HCT116 (cell line): ENCODE data around the gene LSM14A. TPM values are rescaled to one million over a fixed set of nuclear protein-coding genes. Genes with fewer than 3 reads are reported as not detected.

ENCODE experiments used
- ATAC-seq: fragments of 200-7000 bp; cut with Tn5 transposase; 2 replicates; pipeline ENCODE4 v1.9.1; 2020; ENCODE audit warnings: mild to moderate bottlenecking, moderate library complexity
- BruUV-seq: library from RNA; stranded (reverse); fragments of 400-500 nt; replicated peaks from 2 replicates; lab custom pipeline; 2021; lab: Mats Ljungman, UMichigan
- CTCF ChIA-PET: fragments of 300-600 bp; sonication (Branson Sonifier 250); formaldehyde crosslinking; loops from one replicate; lab custom pipeline; 2021; ENCODE audit warnings: antibody characterized with exemption; lab: Charles Lee
- POLR2A ChIA-PET: fragments of 300-600, 350-600 bp; sonication (Branson Sonifier 250); formaldehyde crosslinking; loops from one replicate; lab custom pipeline; 2021; ENCODE audit warnings: antibody characterized with exemption; lab: Charles Lee
- RAD21 ChIA-PET, 2 experiments: fragments of 300-600 bp; sonication (Branson Sonifier 250); formaldehyde crosslinking; loops; one replicate each; lab custom pipeline; 2023; ENCODE audit warnings: low total read pairs in 2 of 2; ENCODE audit not compliant: uncharacterized antibody in 2 of 2, unreplicated experiment in 2 of 2, low non-redundant PET in 1 of 2; lab: Charles Lee
- DNase-seq: peaks from one replicate; pipeline ENCODE4 v3.0.0-alpha.2; 2010; ENCODE audit warnings: low read depth, low spot score
- H2AFZ ChIP-seq: fragments of 200-600 bp; shearing (Covaris generic), sonication (generic); 2 replicates; pipeline ENCODE4 v1.6.1; 2017; ENCODE audit warnings: low read depth, mixed run types, mixed read lengths, antibody characterized with exemption, low read length; ENCODE audit not compliant: poor library complexity, severe bottlenecking
- H3K27ac ChIP-seq: 2 replicates; pipeline ENCODE4 v1.5.1; 2012; ENCODE audit warnings: low read depth, low read length
- H3K27me3 ChIP-seq: fragments of 200-600 bp; sonication (generic); 2 replicates; pipeline ENCODE4 v1.6.1; 2016; ENCODE audit warnings: mixed run types, low read length, mixed read lengths; ENCODE audit not compliant: insufficient read depth
- H3K36me3 ChIP-seq, 2 experiments: fragments of 200-500 bp in 1 of 2; fragments of 200-600 bp in 1 of 2; sonication (Bioruptor generic) in 1 of 2; sonication (generic) in 1 of 2; 2 replicates each; pipeline versions ENCODE4 v1.5.1 to v1.6.1; 2014 to 2016; ENCODE audit warnings: low read length in 2 of 2, inconsistent platforms in 1 of 2, mixed read lengths in 1 of 2, mixed run types in 1 of 2; ENCODE audit not compliant: insufficient read depth in 2 of 2, control insufficient read depth in 1 of 2
- H3K4me1 ChIP-seq, 2 experiments: fragments of 200-600 bp in 1 of 2; sonication (generic) in 1 of 2; 2 replicates each; pipeline versions ENCODE4 v1.5.1 to v1.6.1; 2012 to 2017; ENCODE audit warnings: low read length in 2 of 2, inconsistent platforms in 1 of 2, mild to moderate bottlenecking in 1 of 2, mixed read lengths in 1 of 2, mixed run types in 1 of 2, moderate library complexity in 1 of 2; ENCODE audit not compliant: insufficient read depth in 2 of 2, control insufficient read depth in 1 of 2
- H3K4me2 ChIP-seq: fragments of 200-600 bp; sonication (generic); 2 replicates; pipeline ENCODE4 v1.6.1; 2017; ENCODE audit warnings: mixed run types, low read length, mixed read lengths
- H3K4me3 ChIP-seq, 2 experiments: fragments of 200-600 bp in 1 of 2; sonication (generic) in 1 of 2; replicated peaks in 1 of 2; 2 replicates each; pipeline ENCODE4 v1.5.1; 2011 to 2016; ENCODE audit warnings: low read length in 2 of 2, control low read depth in 1 of 2, low read depth in 1 of 2, mild to moderate bottlenecking in 1 of 2, mixed read lengths in 1 of 2, mixed run types in 1 of 2
- H3K79me2 ChIP-seq: fragments of 200-600 bp; sonication (generic); 2 replicates; pipeline ENCODE4 v1.6.1; 2017; ENCODE audit warnings: mild to moderate bottlenecking, mixed run types, low read length, moderate library complexity, mixed read lengths; ENCODE audit not compliant: insufficient read depth
- H3K9ac ChIP-seq: fragments of 200-600 bp; sonication (generic); 2 replicates; pipeline ENCODE4 v1.6.1; 2016; ENCODE audit warnings: low read length, mixed read lengths
- H3K9me2 ChIP-seq: fragments of 200-600 bp; sonication (generic), shearing (Covaris generic); 2 replicates; pipeline ENCODE4 v1.6.1; 2017; ENCODE audit warnings: mixed run types, mild to moderate bottlenecking, moderate library complexity; ENCODE audit not compliant: insufficient read depth
- H3K9me3 ChIP-seq, 2 experiments: fragments of 200-500 bp in 1 of 2; fragments of 200-600 bp in 1 of 2; sonication (Bioruptor generic) in 1 of 2; sonication (generic) in 1 of 2; 2 replicates each; pipeline ENCODE4 v1.6.1; 2014 to 2017; ENCODE audit warnings: low read length in 2 of 2, mixed read lengths in 2 of 2, inconsistent platforms in 1 of 2, low read depth in 1 of 2, mild to moderate bottlenecking in 1 of 2, mixed run types in 1 of 2, moderate library complexity in 1 of 2; ENCODE audit not compliant: control insufficient read depth in 1 of 2, insufficient read depth in 1 of 2
- H4K20me1 ChIP-seq: fragments of 200-600 bp; sonication (generic), shearing (Covaris generic); 2 replicates; pipeline ENCODE4 v1.6.1; 2017; ENCODE audit warnings: mixed run types, mild to moderate bottlenecking, moderate library complexity; ENCODE audit not compliant: insufficient read depth
- ATF3 ChIP-seq: IDR thresholded peaks from 2 replicates; pipeline ENCODE4 v1.6.1; 2012
- CBX3 ChIP-seq: IDR thresholded peaks from 2 replicates; pipeline ENCODE4 v1.6.1; 2012; ENCODE audit warnings: low read depth
- CEBPB ChIP-seq: IDR thresholded peaks from 2 replicates; pipeline ENCODE4 v1.6.1; 2012; ENCODE audit warnings: low read depth
- EGR1 ChIP-seq: IDR thresholded peaks from 2 replicates; pipeline ENCODE4 v1.6.1; 2012; ENCODE audit warnings: low read depth
- ELF1 ChIP-seq: IDR thresholded peaks from 2 replicates; pipeline ENCODE4 v1.6.1; 2012; ENCODE audit warnings: low read depth, borderline replicate concordance
- EZH2 ChIP-seq: fragments of 200-600 bp; sonication (generic); IDR thresholded peaks from 2 replicates; pipeline ENCODE4 v1.6.1; 2017; ENCODE audit warnings: antibody characterized with exemption, mixed run types
- JUND ChIP-seq: IDR thresholded peaks from 2 replicates; pipeline ENCODE4 v1.6.1; 2012
- MAX ChIP-seq: IDR thresholded peaks from 2 replicates; pipeline ENCODE4 v1.6.1; 2012
- POLR2AphosphoS5 ChIP-seq: IDR thresholded peaks from 2 replicates; pipeline ENCODE4 v1.6.1; 2011; ENCODE audit warnings: mild to moderate bottlenecking, low read depth, low read length, moderate library complexity
- REST ChIP-seq: IDR thresholded peaks from 2 replicates; pipeline ENCODE4 v1.6.1; 2012; ENCODE audit warnings: low read depth
- SIN3A ChIP-seq: IDR thresholded peaks from 2 replicates; pipeline ENCODE4 v1.6.1; 2012; ENCODE audit warnings: low read depth
- TCF7L2 ChIP-seq: IDR thresholded peaks from 2 replicates; pipeline ENCODE4 v1.7.0; 2011; ENCODE audit warnings: borderline replicate concordance, inconsistent platforms; ENCODE audit not compliant: insufficient read depth, insufficient read length; ENCODE audit errors: extremely low read depth
- YY1 ChIP-seq: IDR thresholded peaks from 2 replicates; pipeline ENCODE4 v1.6.1; 2011; ENCODE audit warnings: low read length, low read depth, moderate library complexity, mild to moderate bottlenecking; ENCODE audit not compliant: insufficient replicate concordance; ENCODE audit errors: extremely low read depth
- ZBTB33 ChIP-seq: IDR thresholded peaks from 2 replicates; pipeline ENCODE4 v1.6.1; 2011; ENCODE audit warnings: mild to moderate bottlenecking, low read length, moderate library complexity; ENCODE audit not compliant: insufficient replicate concordance; ENCODE audit errors: extremely low read depth
- ZFX ChIP-seq: fragments of 450-650 bp; IDR thresholded peaks from 2 replicates; pipeline ENCODE4 v1.6.1; 2017
- intact Hi-C: fragments of 100-400 bp; cut with micrococcal nuclease; formaldehyde crosslinking; loops from 2 replicates; pipeline ENCODE4 v1.10.0; 2022
- total RNA-seq: library from RNA; stranded (reverse); gene quantifications from one replicate; pipeline ENCODE4 v1.2.1, GENCODE V29; 2021; ENCODE audit not compliant: unreplicated experiment

LSM14A gene
- total RNA-seq, 1 experiment from 2014 or later, result 120 TPM

GRCh38 chr19:34263745-34264237 is 91.5 kb downstream of the LSM14A start:
- Histone ChIP-seq H3K9me2 (no peaks in the 10 kb centered on the region), H3K4me3 (no peak overlapping the region), H3K9me3 (no peaks in the 10 kb centered on the region), H3K9ac (no peak overlapping the region), H3K4me2 (no peak overlapping the region), H4K20me1 (no peaks in the 10 kb centered on the region), H2AFZ (no peak overlapping the region), H3K27me3 (no peaks in the 10 kb centered on the region), H3K79me2 (peaks cover 20% of the 10 kb centered on the region), H3K27ac (no peak overlapping the region), H3K4me1 (peaks cover 33 to 55% of the 10 kb centered on the region in 2 experiments), H3K36me3 (no peaks in the 10 kb centered on the region)
- ChIA-PET RAD21 (interaction anchor here in 1 of 2 experiments (0.7 kb wide), 1 partner anchor 180 kb away, joined by 4 read pairs; no protein-coding TSS in a partner anchor), CTCF (no interaction called here), POLR2A (no interaction called here)
- TF ChIP-seq ATF3, result no peak
- TF ChIP-seq ELF1, result no peak
- TF ChIP-seq ZFX, result no peak
- TF ChIP-seq SIN3A, result no peak
- no peak for TF ChIP-seq YY1
- no peak for TF ChIP-seq ZBTB33
- TF ChIP-seq EGR1, result no peak
- no peak for TF ChIP-seq MAX
- no peak for TF ChIP-seq JUND
- no peak for TF ChIP-seq EZH2
- no peak for TF ChIP-seq REST
- TF ChIP-seq POLR2AphosphoS5, result no peak
- no peak for TF ChIP-seq CBX3
- no peak for TF ChIP-seq TCF7L2
- TF ChIP-seq CEBPB, result no peak
- ATAC-seq (no peak), DNase-seq (no peak)
- intact Hi-C loops, result no loop called here
- no TSS peak for BruUV-seq
